Measurements from ENCODE around the gene GPR152.
"Not testable (repeated sequence)": the region's sequence is repeated elsewhere in the genome, so short reads cannot be mapped to it uniquely, and the experiment has no call there.

Gene GPR152

DNA sequence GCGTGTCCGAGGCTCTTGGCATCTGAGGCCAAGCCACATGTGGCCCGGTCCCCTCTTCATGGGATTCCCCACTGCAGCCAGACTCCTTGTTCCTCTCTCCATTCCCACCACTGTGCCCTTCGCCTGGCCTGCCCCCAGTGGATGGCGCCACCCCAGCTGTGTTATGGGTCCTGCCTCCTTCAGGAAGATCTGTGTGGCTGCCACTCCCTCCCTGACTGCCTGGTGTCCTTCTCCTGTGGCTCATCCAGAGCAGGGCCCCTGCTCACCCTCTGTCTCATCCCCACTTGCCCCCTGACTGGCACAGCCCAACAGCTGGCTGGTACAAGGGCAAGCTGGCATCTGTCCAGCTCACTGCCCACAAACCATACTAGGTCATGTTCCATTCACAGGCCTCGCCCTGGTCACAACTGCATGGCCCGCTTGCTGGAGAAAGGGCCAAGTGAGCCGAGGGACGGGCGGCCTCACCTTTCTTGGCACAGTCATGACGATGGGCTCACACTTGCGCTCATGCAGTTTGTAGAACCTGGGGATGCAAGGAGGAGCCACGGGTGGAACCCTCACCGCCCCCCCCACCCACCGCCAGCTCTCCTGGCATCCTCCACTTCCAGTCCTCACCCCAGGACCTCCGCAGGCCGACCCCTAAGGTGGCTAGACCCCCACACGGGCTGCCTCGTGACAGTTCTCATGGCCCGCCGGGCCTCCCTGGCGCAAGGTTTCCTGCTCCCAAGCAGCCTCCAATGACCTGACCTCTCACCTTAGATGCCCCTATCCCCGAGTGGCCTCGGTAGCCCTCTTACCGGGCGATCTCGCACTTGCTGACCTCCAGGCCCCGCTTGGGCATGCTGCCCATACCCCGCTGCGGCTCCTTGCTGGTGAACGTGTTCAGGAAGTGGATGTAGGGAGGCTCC is 13.0 kb downstream of the GPR152 start:
- DNase-seq, result no peak

DNA sequence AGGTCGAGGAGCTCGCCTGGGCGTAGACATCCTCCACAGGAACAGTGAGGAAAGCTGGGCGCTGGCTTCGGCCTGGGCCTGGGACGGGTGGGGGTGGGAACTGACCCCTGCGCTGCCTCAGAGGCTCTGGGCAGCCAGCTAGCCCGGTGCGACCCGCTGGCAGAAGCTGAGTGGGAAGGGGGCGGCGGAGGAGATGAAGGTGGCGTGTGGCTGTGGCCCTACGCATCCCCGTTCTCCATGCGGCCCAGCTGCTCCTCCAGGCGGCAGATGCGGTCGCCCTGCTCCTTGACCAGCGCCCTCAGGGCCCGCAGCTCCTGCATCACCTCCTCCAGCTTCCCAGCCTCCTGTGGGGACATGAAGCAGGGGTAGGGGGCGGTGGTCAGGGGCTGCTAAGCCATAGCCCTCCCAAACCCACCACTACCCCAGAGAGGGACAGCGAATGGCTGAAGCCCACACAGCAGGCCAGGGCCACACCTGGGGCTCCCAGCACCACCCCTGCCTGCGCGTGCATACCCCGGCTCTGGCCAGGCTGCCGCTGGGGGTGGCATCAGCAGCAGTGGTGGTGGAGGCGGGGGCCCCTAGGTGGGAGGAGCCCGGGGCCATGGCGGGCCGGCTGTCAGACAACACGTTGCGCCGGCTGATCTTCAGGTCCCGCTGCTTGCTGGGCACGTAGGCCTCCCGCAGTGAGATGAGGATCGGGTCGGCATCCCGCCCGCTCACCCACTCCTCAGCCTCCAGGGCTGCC is 14.2 kb downstream of the GPR152 start:
- no peak for DNase-seq

DNA sequence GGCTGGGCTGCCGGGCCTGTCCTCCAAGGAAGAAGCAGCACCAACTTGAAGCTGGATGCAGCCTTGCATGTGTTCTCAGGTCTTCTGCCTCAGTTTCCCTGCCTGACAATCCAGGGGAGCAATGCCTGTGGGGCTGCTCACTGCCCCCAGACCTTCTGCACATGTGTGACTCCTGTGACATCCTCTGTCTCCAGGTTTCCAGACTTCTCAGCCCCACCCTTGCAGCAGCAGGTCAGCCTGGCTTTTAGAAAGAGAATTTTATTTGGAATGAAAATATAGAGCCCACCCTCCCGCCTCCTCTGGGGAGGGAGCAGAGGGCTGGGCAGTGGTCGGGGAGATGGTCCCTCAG is 14.7 kb downstream of the GPR152 start:
- DNase-seq, result no peak

DNA sequence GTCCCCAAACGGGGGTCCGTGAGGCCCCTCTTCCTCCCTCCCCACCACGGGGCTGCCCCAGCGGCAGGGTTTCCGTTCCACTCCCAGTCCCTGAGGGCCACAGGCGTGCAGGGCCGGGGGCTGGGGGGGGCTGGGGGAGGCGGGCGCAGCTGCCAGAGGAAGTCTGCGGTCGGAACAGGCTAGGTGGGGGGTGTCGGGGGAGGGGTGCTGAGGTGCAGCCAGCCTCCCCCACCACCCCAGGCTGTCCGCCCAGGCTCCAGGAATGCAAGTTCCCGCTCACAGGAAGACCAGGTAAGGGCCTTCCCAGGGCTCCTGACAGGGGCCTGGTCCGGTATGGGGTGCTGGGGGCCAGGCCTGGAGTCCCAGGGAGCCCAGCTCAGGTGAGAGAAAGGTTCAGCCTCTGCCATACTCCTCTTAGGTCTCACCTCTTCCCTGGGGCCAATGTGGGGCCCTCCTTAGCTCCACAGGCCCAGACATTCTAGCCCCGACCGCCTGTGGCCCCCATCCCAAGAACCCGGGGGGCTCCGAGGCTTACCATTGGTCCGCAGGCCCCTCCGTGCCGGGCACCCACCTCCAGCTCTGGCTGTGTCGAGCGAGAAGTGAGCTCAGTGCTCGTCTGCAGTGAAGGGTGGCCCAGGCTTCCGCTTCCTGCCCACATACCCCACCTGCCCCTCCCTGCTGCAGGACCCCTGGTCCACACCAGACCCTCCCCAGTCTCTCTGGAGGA is 15.3 kb downstream of the GPR152 start, which contains the start of gene PTPRCAP:
Gene PTPRCAP, minus strand, starts transcription at position 601 of the 727 bp plus-strand sequence. Its CDS starts 63 bp downstream, at position 538.
- DNase-seq, result no peak

DNA sequence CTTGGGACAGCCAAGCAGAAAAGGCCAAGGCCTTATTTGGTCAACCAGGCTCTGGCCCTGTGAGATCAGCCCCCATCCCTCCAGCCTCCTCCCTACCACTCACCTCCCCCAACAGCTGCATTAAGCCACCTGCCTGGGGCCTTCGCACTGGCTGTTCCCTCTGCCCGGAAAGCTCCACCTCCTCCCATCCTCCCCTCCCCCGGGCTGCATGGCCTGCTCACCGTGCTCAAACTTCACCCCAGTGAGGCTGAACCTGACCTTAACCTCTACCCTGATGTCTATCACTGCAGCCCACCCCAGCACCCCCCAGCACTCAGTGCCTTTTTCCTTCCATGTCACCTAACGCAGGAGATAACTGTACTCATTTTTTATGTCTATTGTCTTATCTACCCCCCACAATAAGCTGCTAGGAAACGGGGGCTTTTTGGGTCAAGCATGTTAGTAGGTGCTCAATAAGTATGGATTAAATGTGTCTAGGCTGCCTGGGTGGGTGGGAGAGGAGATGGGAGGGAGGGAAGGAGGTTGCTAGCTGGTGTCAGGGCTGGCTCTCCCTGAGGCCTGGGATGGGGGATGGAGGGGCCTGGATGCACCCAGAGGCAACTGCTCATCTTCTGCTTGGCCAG is 16.0 kb downstream of the GPR152 start:
- no peak for DNase-seq

DNA sequence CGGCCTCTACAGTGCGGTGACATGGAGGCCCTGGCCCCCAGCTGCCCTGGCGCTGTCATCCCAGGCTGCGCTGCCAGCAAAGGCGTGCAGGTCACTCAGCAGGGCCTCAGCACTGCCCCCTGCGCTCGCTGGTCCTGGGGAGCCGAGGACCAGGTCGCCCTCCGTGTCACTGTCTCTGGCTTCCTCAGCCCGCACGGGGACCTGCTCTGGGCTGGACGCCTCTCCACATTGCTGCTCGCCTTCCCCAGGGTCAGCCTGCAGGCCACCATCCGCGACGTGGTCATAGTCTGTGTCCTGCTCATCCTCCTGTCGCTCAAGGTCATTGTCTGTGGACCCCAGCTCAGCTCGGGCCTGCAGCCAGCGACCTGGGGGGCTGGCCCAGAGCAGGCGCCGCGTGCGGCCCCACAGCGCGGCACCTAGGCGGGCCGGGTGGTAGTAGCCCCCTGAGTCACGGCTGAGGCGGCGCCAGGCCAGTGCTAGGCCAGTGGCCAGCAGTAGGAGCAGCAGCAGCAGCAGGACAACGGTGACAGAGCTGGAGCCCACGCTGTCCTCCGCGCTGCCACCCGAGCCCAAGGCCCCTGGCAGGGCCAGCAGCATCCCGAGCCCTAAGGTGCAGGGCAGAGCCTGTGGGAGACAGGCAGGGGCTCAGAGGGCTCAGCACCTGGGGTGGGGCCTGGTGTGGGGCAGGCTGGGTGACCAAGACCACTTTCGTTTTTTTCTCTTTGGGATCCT is 16.6 kb downstream of the GPR152 start:
- DNase-seq, result no peak

DNA sequence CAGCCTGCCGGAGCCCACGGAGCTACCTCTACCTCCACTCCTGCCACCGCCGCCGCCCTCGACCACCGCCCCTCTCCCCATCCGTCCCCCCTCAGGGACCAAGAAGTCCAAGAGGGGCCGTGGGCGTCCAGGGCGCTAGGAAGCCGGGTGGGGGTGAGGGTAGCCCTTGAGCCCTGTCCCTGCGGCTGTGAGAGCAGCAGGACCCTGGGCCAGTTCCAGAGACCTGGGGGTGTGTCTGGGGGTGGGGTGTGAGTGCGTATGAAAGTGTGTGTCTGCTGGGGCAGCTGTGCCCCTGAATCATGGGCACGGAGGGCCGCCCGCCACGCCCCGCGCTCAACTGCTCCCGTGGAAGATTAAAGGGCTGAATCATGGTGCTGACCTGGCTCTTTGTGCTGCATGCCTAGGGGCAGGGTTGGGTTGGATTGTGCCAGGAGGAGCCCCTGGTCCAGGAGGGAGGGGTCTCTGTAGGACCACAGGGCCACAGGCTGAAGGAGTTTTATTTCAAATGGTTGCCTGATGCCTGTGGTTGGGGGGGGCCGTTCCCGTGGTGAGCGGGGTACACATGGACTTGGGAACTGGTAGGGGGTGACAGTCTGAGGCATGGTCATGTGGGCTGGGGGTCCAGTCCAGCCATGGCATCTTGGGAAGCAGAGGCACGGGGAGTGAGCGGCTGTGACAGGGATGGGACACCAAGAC is 17.4 kb downstream of the GPR152 start:
- no peak for DNase-seq

DNA sequence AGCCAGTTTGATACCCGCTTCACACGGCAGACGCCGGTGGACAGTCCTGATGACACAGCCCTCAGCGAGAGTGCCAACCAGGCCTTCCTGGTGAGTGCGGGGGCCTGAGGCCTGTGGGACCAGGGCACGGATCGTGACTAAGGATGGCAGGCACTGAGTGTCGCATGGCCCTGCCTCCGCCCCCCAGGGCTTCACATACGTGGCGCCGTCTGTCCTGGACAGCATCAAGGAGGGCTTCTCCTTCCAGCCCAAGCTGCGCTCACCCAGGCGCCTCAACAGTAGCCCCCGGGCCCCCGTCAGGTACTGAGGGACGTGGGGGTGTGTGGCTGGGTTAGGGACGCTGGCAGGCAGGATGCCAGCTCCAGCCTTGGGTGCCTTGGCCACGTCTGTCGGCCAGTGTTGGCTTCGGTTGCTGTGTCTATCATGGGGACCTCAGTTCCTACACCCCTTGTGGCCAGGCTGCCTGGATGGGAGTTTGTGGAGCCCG is 18.1 kb downstream of the GPR152 start:
- no peak for DNase-seq

DNA sequence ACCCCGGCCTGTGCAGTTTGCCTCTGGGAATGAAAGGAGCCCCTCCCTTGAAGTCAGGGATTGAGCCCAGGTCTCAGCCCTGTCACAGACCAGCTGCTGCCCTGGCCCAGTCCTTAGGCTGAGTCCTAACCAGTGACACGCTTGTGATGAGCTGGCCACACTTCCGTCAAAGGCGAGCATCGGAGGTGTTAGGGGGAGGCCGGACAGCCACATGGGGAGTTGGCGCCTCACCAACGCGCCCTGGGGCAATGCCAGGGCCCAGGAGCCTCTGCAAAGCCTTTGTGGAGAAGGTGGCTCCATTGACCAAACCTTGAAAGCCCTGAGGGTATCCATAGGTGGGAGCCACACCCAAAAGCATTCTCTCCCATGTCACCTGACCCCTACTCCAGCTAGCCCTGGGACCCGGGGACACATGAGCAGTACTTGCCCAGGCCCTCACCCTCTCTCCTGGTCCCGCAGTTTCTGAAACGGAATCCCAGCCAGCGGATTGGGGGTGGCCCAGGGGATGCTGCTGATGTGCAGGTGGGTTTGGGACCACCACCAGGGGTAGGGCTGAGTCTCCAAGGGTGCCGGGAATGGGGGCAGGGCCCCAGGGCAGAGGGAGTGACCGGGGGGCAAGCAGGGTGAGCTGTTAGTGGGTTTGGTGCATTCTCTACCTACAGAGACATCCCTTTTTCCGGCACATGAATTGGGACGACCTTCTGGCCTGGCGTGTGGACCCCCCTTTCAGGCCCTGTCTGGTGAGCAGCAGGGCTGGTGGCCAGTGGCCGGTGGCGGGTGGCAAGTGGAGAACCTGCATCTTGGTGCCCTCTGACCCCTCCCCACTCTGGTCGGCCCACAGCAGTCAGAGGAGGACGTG is 18.8 kb downstream of the GPR152 start:
- DNase-seq, result no peak

DNA sequence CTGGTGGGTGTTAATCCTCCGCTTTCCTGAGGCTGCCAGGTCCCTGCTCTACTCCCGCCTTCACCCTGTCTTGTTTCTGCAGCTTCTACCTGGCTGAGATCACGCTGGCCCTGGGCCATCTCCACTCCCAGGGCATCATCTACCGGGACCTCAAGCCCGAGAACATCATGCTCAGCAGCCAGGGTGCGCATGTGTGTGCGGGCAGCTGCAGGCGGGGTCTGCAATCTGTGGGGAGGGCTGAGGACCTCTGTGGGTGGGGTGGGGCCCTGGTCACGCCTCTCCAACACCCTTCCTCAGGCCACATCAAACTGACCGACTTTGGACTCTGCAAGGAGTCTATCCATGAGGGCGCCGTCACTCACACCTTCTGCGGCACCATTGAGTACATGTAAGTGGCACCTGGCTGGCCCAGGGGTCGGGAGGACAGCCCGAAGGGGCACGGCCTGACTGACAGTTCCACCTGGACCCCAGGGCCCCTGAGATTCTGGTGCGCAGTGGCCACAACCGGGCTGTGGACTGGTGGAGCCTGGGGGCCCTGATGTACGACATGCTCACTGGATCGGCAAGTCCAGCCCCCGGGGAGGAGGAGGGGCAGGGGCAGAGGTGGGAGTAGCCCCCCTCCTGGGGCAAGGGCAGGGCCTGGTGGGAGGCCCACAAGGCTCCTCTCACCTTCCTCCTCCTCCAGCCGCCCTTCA is 19.7 kb downstream of the GPR152 start:
- DNase-seq, result no peak

DNA sequence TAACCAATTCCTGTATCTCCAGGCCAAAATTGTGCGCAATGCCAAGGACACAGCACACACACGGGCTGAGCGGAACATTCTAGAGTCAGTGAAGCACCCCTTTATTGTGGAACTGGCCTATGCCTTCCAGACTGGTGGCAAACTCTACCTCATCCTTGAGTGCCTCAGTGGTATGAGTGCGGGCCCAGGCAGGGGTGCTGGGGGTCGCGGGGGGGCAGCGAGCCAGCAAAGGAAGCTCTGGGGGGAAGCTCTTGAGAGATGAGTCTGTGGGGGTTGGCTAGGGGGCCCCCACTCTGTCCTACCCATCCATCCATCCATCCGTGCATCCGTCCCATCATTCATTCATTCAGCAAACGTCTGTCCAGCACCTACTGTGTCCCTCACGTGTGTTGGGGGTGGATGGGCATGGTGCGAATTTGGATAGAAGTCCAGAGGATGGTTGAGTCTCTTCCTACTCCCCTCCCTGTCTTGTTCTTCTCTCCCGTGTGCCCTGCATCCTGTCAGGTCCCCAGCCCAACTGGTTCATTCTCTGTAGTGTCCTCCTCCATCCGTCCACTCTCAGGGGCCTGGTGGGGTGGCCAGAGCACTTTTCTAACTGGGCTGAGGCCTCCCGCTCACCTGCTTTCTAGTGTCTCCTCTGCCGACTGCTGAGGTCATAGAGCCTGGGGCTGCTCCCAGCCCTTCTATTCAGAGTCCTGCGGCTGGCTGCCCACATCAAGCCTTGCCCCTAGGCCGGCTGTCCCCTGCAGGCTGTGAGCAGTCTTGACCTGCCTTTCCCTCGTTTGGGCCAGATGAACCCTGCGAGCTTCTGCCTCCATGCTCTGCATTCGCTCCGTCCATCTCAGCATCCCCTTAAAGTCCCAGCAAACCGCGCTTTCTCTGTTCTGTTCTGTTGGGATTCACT is 20.9 kb downstream of the GPR152 start:
- DNase-seq, result no peak

DNA sequence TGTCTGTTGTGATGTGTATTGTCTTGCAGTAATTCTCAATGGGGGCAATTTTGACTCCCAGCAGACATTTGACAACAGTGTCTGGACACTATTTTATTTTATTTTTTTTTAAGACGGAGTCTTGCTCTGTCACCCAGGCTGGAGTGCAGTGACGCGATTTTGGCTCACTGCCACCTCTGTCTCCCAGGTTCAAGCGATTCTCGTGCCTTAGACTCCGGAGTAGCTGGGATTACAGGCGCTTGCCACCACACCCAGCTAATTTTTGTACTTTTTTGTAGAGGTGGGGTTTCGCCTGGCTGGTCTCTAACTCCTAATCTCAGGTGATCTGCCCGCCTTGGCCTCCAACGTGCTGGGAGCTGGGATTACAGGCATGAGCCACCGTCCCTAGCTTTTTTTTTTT is 22.8 kb downstream of the GPR152 start:
- DNase-seq, result no peak

DNA sequence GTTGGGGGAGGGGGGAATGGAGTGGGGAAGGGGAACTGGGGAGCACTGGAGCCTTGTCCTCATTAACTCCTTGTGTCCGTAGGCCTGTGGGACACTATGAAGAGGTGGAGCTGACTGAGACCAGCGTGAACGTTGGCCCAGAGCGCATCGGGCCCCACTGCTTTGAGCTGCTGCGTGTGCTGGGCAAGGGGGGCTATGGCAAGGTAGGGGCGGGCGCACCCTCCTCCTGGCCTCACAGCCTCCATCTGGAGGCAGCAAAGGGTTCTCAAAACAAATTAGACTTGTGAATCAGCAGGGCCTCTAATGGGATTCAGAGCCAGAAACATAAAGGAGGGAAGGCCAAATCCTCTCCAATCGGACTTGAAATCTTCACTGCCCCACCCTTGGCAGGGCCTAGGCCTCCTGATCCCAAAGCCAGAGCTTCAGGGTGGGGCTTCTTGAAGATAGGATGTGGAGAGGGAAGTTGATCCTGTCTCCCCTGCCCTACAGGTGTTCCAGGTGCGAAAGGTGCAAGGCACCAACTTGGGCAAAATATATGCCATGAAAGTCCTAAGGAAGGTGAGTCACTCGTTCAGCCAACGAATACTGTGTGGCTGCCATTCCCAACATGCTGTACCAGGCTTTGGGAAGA is 23.4 kb downstream of the GPR152 start:
- no peak for DNase-seq

DNA sequence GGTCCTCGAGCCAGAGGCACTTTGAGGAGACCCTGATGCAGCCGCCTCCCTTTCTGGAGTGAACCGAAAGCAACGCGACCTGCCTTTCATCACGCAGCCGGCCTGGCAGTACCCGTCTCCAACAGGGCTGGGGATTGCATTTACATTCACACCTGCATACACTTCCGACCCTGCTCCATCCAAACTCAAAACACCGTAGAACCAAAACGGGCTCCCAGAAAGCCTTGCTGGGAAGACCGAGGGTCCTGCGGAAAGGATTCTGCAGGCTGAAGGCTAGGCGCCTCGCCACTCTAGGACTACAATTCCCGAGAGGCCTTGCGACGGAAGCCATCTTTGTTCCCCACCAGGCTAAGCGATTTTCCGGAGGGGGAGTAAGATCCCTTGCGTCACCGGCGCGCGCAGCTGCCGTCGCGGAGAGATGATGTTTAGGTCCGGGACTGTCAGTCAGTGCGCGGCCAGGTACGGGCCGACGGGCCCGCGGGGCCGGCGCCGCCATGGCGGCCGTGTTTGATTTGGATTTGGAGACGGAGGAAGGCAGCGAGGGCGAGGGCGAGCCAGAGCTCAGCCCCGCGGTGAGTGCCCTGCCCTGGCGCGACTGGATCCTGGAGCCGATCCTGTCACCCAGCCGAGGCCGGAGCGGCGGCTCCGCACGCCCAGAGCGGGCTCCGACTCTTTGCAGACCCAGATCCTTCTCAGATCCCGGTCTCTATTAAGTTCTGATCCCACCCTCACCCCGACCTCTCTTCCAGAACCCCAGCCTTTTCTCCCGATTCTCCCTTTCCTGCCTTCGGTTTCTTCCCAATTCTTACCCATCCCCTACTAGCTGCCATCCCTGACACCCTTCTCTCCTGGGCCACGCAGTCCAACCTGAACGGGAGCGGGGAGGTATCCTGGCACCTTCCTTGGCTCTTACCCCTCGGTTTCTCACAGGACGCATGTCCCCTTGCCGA is 24.2 kb downstream of the GPR152 start, which contains the start of gene RPS6KB2:
Gene RPS6KB2, plus strand, starts transcription at position 443 of the 950 bp plus-strand sequence. Its CDS starts 52 bp downstream, at position 495.
- peak; percentile 84 for DNase-seq

DNA sequence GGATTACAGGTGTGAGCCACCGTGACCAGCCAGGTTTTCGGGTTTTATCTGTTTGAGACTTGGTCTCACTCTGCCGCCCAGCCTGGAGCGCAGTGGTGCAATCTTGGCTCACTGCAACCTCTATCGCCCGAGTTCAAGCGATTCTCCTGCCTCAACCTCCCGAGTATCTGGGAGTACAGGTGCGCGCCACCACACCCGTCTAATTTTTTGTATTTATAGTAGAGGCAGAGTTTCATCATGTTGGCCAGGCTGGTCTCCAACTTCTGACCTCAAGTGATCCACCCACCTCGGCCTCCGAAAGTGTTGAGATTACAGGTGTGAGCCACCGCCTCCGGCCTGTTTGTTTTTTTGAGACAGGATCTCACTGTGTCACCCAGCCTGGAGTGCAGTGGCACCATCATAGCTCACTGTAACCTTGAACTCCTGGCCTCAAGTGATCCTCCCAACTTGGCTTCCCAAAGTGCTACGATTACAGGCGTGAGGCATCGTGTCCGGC is 25.1 kb downstream of the GPR152 start:
- not testable (repeated sequence) for DNase-seq

DNA sequence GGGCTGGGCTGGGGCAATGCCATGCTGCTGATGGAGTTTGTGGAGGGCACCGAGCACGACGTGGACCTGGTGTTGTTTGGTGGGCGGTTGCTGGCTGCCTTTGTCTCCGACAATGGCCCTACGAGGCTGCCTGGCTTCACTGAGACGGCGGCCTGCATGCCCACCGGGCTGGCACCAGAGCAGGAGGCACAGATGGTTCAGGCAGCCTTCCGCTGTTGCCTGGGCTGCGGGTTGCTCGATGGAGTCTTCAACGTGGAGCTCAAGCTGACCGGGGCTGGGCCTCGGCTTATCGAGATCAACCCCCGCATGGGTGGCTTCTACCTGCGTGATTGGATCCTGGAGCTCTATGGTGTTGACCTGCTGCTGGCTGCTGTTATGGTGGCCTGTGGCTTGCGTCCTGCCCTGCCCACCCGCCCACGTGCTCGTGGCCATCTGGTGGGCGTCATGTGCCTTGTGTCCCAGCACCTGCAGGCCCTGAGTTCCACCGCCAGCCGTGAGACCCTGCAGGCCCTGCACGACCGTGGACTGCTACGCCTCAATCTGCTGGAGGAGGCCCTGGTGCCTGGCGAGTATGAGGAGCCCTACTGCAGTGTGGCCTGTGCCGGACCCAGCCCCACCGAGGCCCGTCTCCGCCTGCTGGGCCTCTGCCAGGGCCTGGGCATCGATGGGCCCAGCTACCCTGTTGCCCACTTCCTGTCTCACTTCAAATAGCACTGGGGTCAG is 28.5 kb downstream of the GPR152 start:
- DNase-seq, result no peak
